K562 (cell line): ENCODE measurements around the gene TRIM34. TPM values are rescaled to one million over a fixed set of nuclear protein-coding genes. Genes with fewer than 3 reads are reported as not detected.

Experiments
- ATAC-seq: fragments of 200-7000 bp; cut with Tn5 transposase; 3 replicates; pipeline ENCODE4 v1.9.1; 2020; ENCODE audit warnings: moderate library complexity
- BruUV-seq: library from RNA; stranded (reverse); fragments of 400-500 nt; replicated peaks from 2 replicates; lab custom pipeline; 2021; lab: Mats Ljungman, UMichigan
- CTCF ChIA-PET: fragments of 300-600 bp; formaldehyde crosslinking; extraction: SDS; loops from one replicate; lab custom pipeline; 2021; ENCODE audit warnings: low intra/inter-chr PET ratio; lab: Yijun Ruan, JAX
- POLR2A ChIA-PET: fragments of 300-600, 350-650 bp; sonication (Branson Sonifier 250); formaldehyde crosslinking; extraction: SDS; loops from one replicate; lab custom pipeline; 2021; ENCODE audit warnings: antibody characterized with exemption, inconsistent platforms; lab: Yijun Ruan, JAX
- DNase-seq, 4 experiments: peaks; one replicate each; pipeline versions ENCODE4 v3.0.0 to v3.0.0-alpha.2; 2011 to 2018; ENCODE audit warnings: low spot score in 3 of 4, mixed read lengths in 3 of 4; ENCODE audit errors: extremely low read depth in 1 of 4
- FAIRE-seq: peaks from 2 replicates; lab custom pipeline; 2011; peaks lifted over from hg19 to GRCh38; lab: Jason Lieb, UNC
- H2AFZ ChIP-seq: 2 replicates; pipeline ENCODE4 v1.6.0; 2011; ENCODE audit warnings: low read depth, low read length, control low read depth, inconsistent platforms
- H3K27ac ChIP-seq: fragments of 200-600 bp; 3 replicates; pipeline ENCODE4 v1.8.0; 2011; ENCODE audit warnings: low read depth, mild to moderate bottlenecking, control low read depth, inconsistent platforms, low read length, moderate library complexity, mixed read lengths; ENCODE audit errors: extremely low read depth
- H3K27me3 ChIP-seq, 2 experiments: fragments of 300-600 bp in 1 of 2; 2 replicates in 1 of 2; 3 replicates in 1 of 2; pipeline versions ENCODE4 v1.6.0 to v1.8.0; 2011; ENCODE audit warnings: inconsistent platforms in 2 of 2, low read length in 2 of 2, mild to moderate bottlenecking in 1 of 2, mixed read lengths in 1 of 2, moderate library complexity in 1 of 2; ENCODE audit not compliant: control insufficient read depth in 2 of 2, insufficient read depth in 2 of 2
- H3K36me3 ChIP-seq: fragments of 300-600 bp; 3 replicates; pipeline ENCODE4 v1.8.0; 2011; ENCODE audit warnings: mild to moderate bottlenecking, low read length, inconsistent platforms; ENCODE audit not compliant: control insufficient read depth, insufficient read depth
- H3K4me1 ChIP-seq, 2 experiments: fragments of 200-600 bp in 1 of 2; replicated peaks in 1 of 2; 2 replicates in 1 of 2; 3 replicates in 1 of 2; pipeline versions ENCODE4 v1.5.1 to v1.8.0; 2011; ENCODE audit warnings: inconsistent platforms in 2 of 2, low read length in 2 of 2, mild to moderate bottlenecking in 1 of 2, mixed read lengths in 1 of 2, moderate library complexity in 1 of 2; ENCODE audit not compliant: control insufficient read depth in 2 of 2, insufficient read depth in 2 of 2
- H3K4me2 ChIP-seq: 2 replicates; pipeline ENCODE4 v1.6.1; 2011; ENCODE audit warnings: low read length, control low read depth, inconsistent platforms, mixed read lengths; ENCODE audit not compliant: insufficient read depth
- H3K4me3 ChIP-seq: fragments of 200-600 bp; sonication (generic), shearing (Covaris generic); 2 replicates; pipeline ENCODE4 v1.5.1; 2016; ENCODE audit warnings: control low read depth, inconsistent platforms
- H3K79me2 ChIP-seq: fragments of 200-600 bp; 3 replicates; pipeline ENCODE4 v1.8.0; 2011; ENCODE audit warnings: low read length, inconsistent platforms; ENCODE audit not compliant: control insufficient read depth, insufficient read depth
- H3K9ac ChIP-seq, 2 experiments: 2 replicates each; pipeline versions ENCODE4 v1.6.0 to v1.6.1; 2011; ENCODE audit warnings: low read depth in 2 of 2, low read length in 2 of 2, control low read depth in 1 of 2, inconsistent platforms in 1 of 2, mild to moderate bottlenecking in 1 of 2, mixed read lengths in 1 of 2; ENCODE audit not compliant: insufficient read depth in 1 of 2
- H3K9me1 ChIP-seq: one replicate; pipeline ENCODE4 v1.6.0; 2011; ENCODE audit warnings: inconsistent platforms, mild to moderate bottlenecking, low read length, moderate library complexity; ENCODE audit not compliant: control insufficient read depth, insufficient read depth
- H3K9me3 ChIP-seq: replicated peaks from 2 replicates; pipeline ENCODE4 v1.5.1; 2011; ENCODE audit warnings: low read depth, low read length, inconsistent platforms; ENCODE audit not compliant: control insufficient read depth, insufficient read depth
- H4K20me1 ChIP-seq: replicated peaks from 2 replicates; pipeline ENCODE4 v1.6.1; 2011; ENCODE audit warnings: low read length, inconsistent platforms, mixed read lengths; ENCODE audit not compliant: control insufficient read depth, insufficient read depth
- CSDE1 ChIP-seq, 2 experiments: fragments of 450-650 bp; IDR thresholded peaks; 2 replicates each; pipeline ENCODE4 v1.6.1; 2016; ENCODE audit warnings: mild to moderate bottlenecking in 1 of 2
- DPF2 ChIP-seq: fragments of 450-650 bp; IDR thresholded peaks from 2 replicates; pipeline ENCODE4 v1.6.1; 2016
- EHMT2 ChIP-seq: fragments of 450-650 bp; IDR thresholded peaks from 2 replicates; pipeline ENCODE4 v1.6.1; 2018; ENCODE audit warnings: antibody characterized with exemption
- HOXB6 ChIP-seq: fragments of 250-450 bp; sonication (Bioruptor Pico); IDR thresholded peaks from 2 replicates; pipeline ENCODE4 v1.5.1; 2022; ENCODE audit warnings: mild to moderate bottlenecking, borderline replicate concordance
- MLX ChIP-seq, 2 experiments: fragments of 450-650 bp in 1 of 2; sonication (generic) in 1 of 2; formaldehyde crosslinking; conservative IDR thresholded peaks; 2 replicates each; pipeline versions ENCODE4 v1.4.0 to v1.8.1; 2020 to 2022; ENCODE audit warnings: mild to moderate bottlenecking in 1 of 2, missing genetic modification reagents in 1 of 2
- MYC ChIP-seq, 2 experiments: fragments of 250-450 bp in 1 of 2; sonication (Bioruptor Pico) in 1 of 2; IDR thresholded peaks; 2 replicates each; pipeline versions ENCODE4 v1.5.1 to v1.6.1; 2012 to 2021; ENCODE audit warnings: low read depth in 2 of 2, borderline replicate concordance in 1 of 2, improper control_type of control experiment in 1 of 2, low read length in 1 of 2, mild to moderate bottlenecking in 1 of 2, moderate library complexity in 1 of 2
- RBM25 ChIP-seq: fragments of 200-400 bp; formaldehyde crosslinking; IDR thresholded peaks from 2 replicates; pipeline ENCODE4 v1.6.1; 2018; ENCODE audit warnings: low read length, low read depth, moderate library complexity; ENCODE audit not compliant: severe bottlenecking
- SIX5 ChIP-seq, 2 experiments: IDR thresholded peaks; 2 replicates each; pipeline ENCODE4 v1.6.1; 2011; ENCODE audit warnings: low read length in 2 of 2, borderline replicate concordance in 1 of 2, low read depth in 1 of 2, mild to moderate bottlenecking in 1 of 2, moderate library complexity in 1 of 2; ENCODE audit not compliant: insufficient read depth in 1 of 2
- ZNF583 ChIP-seq: fragments of 250-450 bp; sonication (Bioruptor Pico); IDR thresholded peaks from 2 replicates; pipeline ENCODE4 v1.4.0; 2020
- WGBS: fragments of 100-300 bp; shearing (Covaris generic); methylation state at CpG from one replicate; pipeline ENCODE4 v1.1.6; 2016; ENCODE audit warnings: low coverage, mixed read lengths; ENCODE audit not compliant: insufficient coverage; ENCODE audit errors: missing lambda C conversion rate; 5-methylcytosine and 5-hydroxymethylcytosine counted together
- in situ Hi-C: fragments of 300-500 bp; cut with MboI; formaldehyde crosslinking; loops from 4 replicates; pipeline ENCODE4 v1.15.0; 2018; ENCODE audit warnings: inconsistent platforms, mixed read lengths
- intact Hi-C: fragments of 100-400 bp; cut with micrococcal nuclease; formaldehyde crosslinking; loops from 2 replicates; pipeline ENCODE4 v1.14.2; 2022
- polyA plus RNA-seq, 8 experiments: library from polyadenylated mRNA; depleted of rRNA in 4 of 8; stranded (reverse) in 5 of 8; unstranded in 3 of 8; fragments of >200 nt; fragmentation: Nextera tagmentation in 2 of 8; fragmentation: Illumina TruSeq in 1 of 8; extraction: Ambion mirVana in 2 of 8; extraction: Trizol in 1 of 8; gene quantifications; 2 replicates each; pipeline versions ENCODE4 v1.2.1 to v1.2.3, GENCODE V29; 2011 to 2014; ENCODE audit warnings: inconsistent platforms in 1 of 8, missing spikeins in 1 of 8
- total RNA-seq, 7 experiments: library from RNA; depleted of rRNA in 6 of 7; stranded (reverse); fragments of >200 nt in 6 of 7; fragmentation: Illumina TruSeq in 2 of 7; extraction: Trizol in 2 of 7; gene quantifications; 2 replicates each; pipeline versions ENCODE4 v1.2.1 to v1.2.3, GENCODE V29; 2011 to 2021; ENCODE audit warnings: low replicate concordance in 1 of 7
- TF ChIP-seq, protein P1 (sequence below): fragments of 250-450 bp; sonication (Bioruptor Pico); IDR thresholded peaks from 2 replicates; pipeline ENCODE4 v1.8.0; 2022; ENCODE audit warnings: moderate library complexity, mild to moderate bottlenecking, inconsistent platforms

TRIM34 gene
- total and polyA plus RNA-seq, 9 of the 15 experiments (the other 6 are each of a cell fraction or from before 2014, with no cell fraction given): 0.31 to 2.9 (median 1.3) TPM

GRCh38 chr11:5684036-5684645 is 59.3 kb downstream of the TRIM34 start:
- BruUV-seq: no TSS peak
- no peaks in the 10 kb centered on the region for H4K20me1 ChIP-seq
- H3K9me3 ChIP-seq: no peaks in the 10 kb centered on the region
- peak overlapping the region; percentile 86 for H3K4me2 ChIP-seq
- 47% methylated on average over 4 of the region's 8 CpGs for WGBS
- 0 out of 3 replicates have a peak, but pooled peaks cover 3% of the 10 kb centered on the region for H3K36me3 ChIP-seq
- H2AFZ ChIP-seq: peak overlapping the region; percentile 96
- intact Hi-C loops (loop anchor here (1.0 kb wide), 2 partner anchors 124 to 207 kb away; partner anchors contain the start of gene OR52N2), in situ Hi-C loops (no loop called here)
- H3K9me1 ChIP-seq: no peaks in the 10 kb centered on the region
- ChIA-PET POLR2A (interaction anchor here (0.5 to 2.1 kb wide), 11 partner anchors 13 to 393 kb away, joined by 3 to 12 read pairs (median 4); no protein-coding TSS in a partner anchor), CTCF (interaction anchor here (0.9 to 1.8 kb wide), 3 partner anchors 28 to 207 kb away, joined by 3 to 7 read pairs (median 5); no protein-coding TSS in a partner anchor)
- no peaks in the 10 kb centered on the region for H3K27me3 ChIP-seq
- FAIRE-seq (no peak), DNase-seq (no peak), ATAC-seq (peak; percentile 18)
- H3K4me1 ChIP-seq: no peaks in the 10 kb centered on the region; a peak in 1 of 5 replicates
- peak overlapping the region; percentile 45 for H3K4me3 ChIP-seq
- peaks cover 4% of the 10 kb centered on the region; the same call in 2 of the 3 replicates for H3K79me2 ChIP-seq
- H3K9ac ChIP-seq: peak overlapping the region; percentile 73 to 75; a peak in 3 of 4 replicates
- peak overlapping the region; percentile 89 for H3K27ac ChIP-seq
- no peak for TF ChIP-seq ZNF583 (CRISPR knock-in tag)
- TF ChIP-seq MYC (IDR thresholded peaks at IDR 0.05; ENCODE audit: low read depth, low read length): no peak
- no peak for TF ChIP-seq MYC (CRISPR knock-in tag; IDR thresholded peaks at IDR 0.05; ENCODE audit: borderline replicate concordance, low read depth)
- no peak for TF ChIP-seq HOXB6 (CRISPR knock-in tag)
- TF ChIP-seq MLX (CRISPR knock-in tag; conservative IDR thresholded peaks at IDR 0.05): no peak
- no peak for TF ChIP-seq DPF2
- TF ChIP-seq EHMT2: no peak
- TF ChIP-seq, protein P1, sequence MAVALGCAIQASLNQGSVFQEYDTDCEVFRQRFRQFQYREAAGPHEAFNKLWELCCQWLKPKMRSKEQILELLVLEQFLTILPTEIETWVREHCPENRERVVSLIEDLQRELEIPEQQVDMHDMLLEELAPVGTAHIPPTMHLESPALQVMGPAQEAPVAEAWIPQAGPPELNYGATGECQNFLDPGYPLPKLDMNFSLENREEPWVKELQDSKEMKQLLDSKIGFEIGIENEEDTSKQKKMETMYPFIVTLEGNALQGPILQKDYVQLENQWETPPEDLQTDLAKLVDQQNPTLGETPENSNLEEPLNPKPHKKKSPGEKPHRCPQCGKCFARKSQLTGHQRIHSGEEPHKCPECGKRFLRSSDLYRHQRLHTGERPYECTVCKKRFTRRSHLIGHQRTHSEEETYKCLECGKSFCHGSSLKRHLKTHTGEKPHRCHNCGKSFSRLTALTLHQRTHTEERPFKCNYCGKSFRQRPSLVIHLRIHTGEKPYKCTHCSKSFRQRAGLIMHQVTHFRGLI (CRISPR knock-in tag): no peak
- no peak for TF ChIP-seq SIX5 (IDR thresholded peaks at IDR 0.05; ENCODE audit: borderline replicate concordance in 1 of 2, insufficient read depth in 1 of 2, low read depth in 1 of 2, low read length in 2 of 2)
- 0 out of 4 replicates have a peak, but pooled peaks of 1 of the 2 experiments have one; percentile 7 for TF ChIP-seq CSDE1 (IDR thresholded peaks at IDR 0.05)
- no peak for TF ChIP-seq RBM25
